Prostate gland (tissue), 2 donors: Measurements from ENCODE around the gene SLIT3. TPM values are rescaled to one million over a fixed set of nuclear protein-coding genes. Genes with fewer than 3 reads are reported as not detected.

Source experiments
- DNase-seq: peaks from one replicate; pipeline ENCODE4 v3.0.0-alpha.2; 2019; ENCODE audit warnings: low spot score
- H3K27ac ChIP-seq, 2 donors: fragments of 200-600 bp; sonication (generic); 2 replicates each; pipeline ENCODE4 v1.5.1; 2017 to 2019
- H3K27me3 ChIP-seq: fragments of 200-600 bp; sonication (generic); replicated peaks from 2 replicates; pipeline ENCODE4 v1.5.1; 2019; ENCODE audit not compliant: insufficient read depth
- H3K36me3 ChIP-seq, 2 donors: fragments of 200-600 bp; sonication (generic); 1 replicate in 1 of 2; 2 replicates in 1 of 2; pipeline versions ENCODE4 v1.5.1 to v1.8.1; 2017 to 2019
- H3K4me1 ChIP-seq: fragments of 200-600 bp; sonication (generic); replicated peaks from 2 replicates; pipeline ENCODE4 v1.5.1; 2019
- H3K4me3 ChIP-seq, 2 donors: fragments of 200-600 bp; sonication (generic); 2 replicates each; pipeline ENCODE4 v1.5.1; 2017 to 2019
- H3K9me3 ChIP-seq: fragments of 200-600 bp; sonication (generic); 2 replicates; pipeline ENCODE4 v1.5.1; 2017
- CTCF ChIP-seq, 4 experiments: fragments of 200-600 bp in 2 of 4; fragments of 450-650 bp in 2 of 4; sonication (generic) in 2 of 4; IDR thresholded peaks; 1 replicate in 3 of 4; 2 replicates in 1 of 4; pipeline ENCODE4 v1.5.1; 2016 to 2019; ENCODE audit warnings: antibody characterized with exemption in 4 of 4, mild to moderate bottlenecking in 2 of 4, moderate library complexity in 2 of 4
- POLR2A ChIP-seq: fragments of 450-650 bp; IDR thresholded peaks from one replicate; pipeline ENCODE4 v1.6.1; 2016; ENCODE audit warnings: antibody characterized with exemption, mild to moderate bottlenecking
- POLR2AphosphoS5 ChIP-seq: sonication (generic); formaldehyde crosslinking; IDR thresholded peaks from one replicate; pipeline ENCODE4 v1.6.1; 2017; ENCODE audit warnings: antibody characterized with exemption
- WGBS: methylation state at CpG from one replicate; pipeline ENCODE4 v1.1.5; 2018; 5-methylcytosine and 5-hydroxymethylcytosine counted together
- intact Hi-C: fragments of 100-400 bp; cut with DNase I; formaldehyde crosslinking; loops from one replicate; pipeline ENCODE4 v1.14.2; 2022
- total RNA-seq, 2 donors: library from RNA; depleted of rRNA; stranded (reverse); fragments of >200 nt; gene quantifications; one replicate each; pipeline ENCODE4 v1.1.0, GENCODE V29; 2016

SLIT3 gene
- total RNA-seq, 2 donors from 2014 or later, result 8.3 TPM

GRCh38 chr5:169149317-169149716 is 151.6 kb downstream of the SLIT3 start:
- WGBS, result 86% methylated on average over 4 of the region's 4 CpGs
- intact Hi-C loops, result loop anchor here (10.0 kb wide), 1 partner anchor 145 kb away; no protein-coding TSS in a partner anchor
- TF ChIP-seq POLR2AphosphoS5 (no peak), POLR2A (no peak), CTCF (IDR thresholded peaks at IDR 0.05) (no peak)
- Histone ChIP-seq H3K36me3 (no peaks in the 10 kb centered on the region), H3K27me3 (no peaks in the 10 kb centered on the region), H3K4me1 (no peaks in the 10 kb centered on the region), H3K27ac (no peak overlapping the region), H3K9me3 (no peaks in the 10 kb centered on the region), H3K4me3 (no peak overlapping the region)
- no peak for DNase-seq

GRCh38 chr5:169148138-169148740 is 152.7 kb downstream of the SLIT3 start:
- Histone ChIP-seq H3K4me1 (no peaks in the 10 kb centered on the region), H3K27me3 (no peaks in the 10 kb centered on the region), H3K27ac (no peak overlapping the region), H3K9me3 (no peaks in the 10 kb centered on the region), H3K36me3 (no peaks in the 10 kb centered on the region), H3K4me3 (no peak overlapping the region)
- WGBS, result 27% methylated on average over 10 of the region's 10 CpGs
- intact Hi-C loops, result loop anchor here (10.0 kb wide), 1 partner anchor 147 kb away; no protein-coding TSS in a partner anchor
- TF ChIP-seq CTCF (IDR thresholded peaks at IDR 0.05), result no peak
- TF ChIP-seq POLR2AphosphoS5, result no peak
- TF ChIP-seq POLR2A, result no peak
- DNase-seq, result no peak

GRCh38 chr5:169147534-169147933 is 153.4 kb downstream of the SLIT3 start:
- H3K36me3 ChIP-seq, result no peaks in the 10 kb centered on the region
- intact Hi-C loops, result loop anchor here (10.0 kb wide), 1 partner anchor 147 kb away; no protein-coding TSS in a partner anchor
- TF ChIP-seq POLR2AphosphoS5, result no peak
- TF ChIP-seq CTCF (IDR thresholded peaks at IDR 0.05), result no peak
- TF ChIP-seq POLR2A, result no peak
- no peaks in the 10 kb centered on the region for H3K27me3 ChIP-seq
- no peak for DNase-seq
- H3K27ac ChIP-seq, result no peak overlapping the region
- WGBS, result 68% methylated on average over 4 of the region's 4 CpGs
- H3K4me1 ChIP-seq, result no peaks in the 10 kb centered on the region
- H3K9me3 ChIP-seq, result no peaks in the 10 kb centered on the region
- H3K4me3 ChIP-seq, result no peak overlapping the region

- intact Hi-C loops, result loop anchor here (10.0 kb wide), 1 partner anchor 149 kb away; no protein-coding TSS in a partner anchor
- 95% methylated on average over 8 of the region's 8 CpGs for WGBS
- Histone ChIP-seq H3K9me3 (no peaks in the 10 kb centered on the region), H3K4me1 (no peaks in the 10 kb centered on the region), H3K4me3 (no peak overlapping the region), H3K36me3 (no peaks in the 10 kb centered on the region), H3K27me3 (no peaks in the 10 kb centered on the region), H3K27ac (no peak overlapping the region)
- DNase-seq, result no peak
- TF ChIP-seq CTCF (IDR thresholded peaks at IDR 0.05) (no peak), POLR2AphosphoS5 (no peak), POLR2A (no peak)
Measured at GRCh38 chr5:169146158-169146557, 154.8 kb downstream of the SLIT3 start.
